Measurements from ENCODE around the gene SRC.

Gene SRC

DNA sequence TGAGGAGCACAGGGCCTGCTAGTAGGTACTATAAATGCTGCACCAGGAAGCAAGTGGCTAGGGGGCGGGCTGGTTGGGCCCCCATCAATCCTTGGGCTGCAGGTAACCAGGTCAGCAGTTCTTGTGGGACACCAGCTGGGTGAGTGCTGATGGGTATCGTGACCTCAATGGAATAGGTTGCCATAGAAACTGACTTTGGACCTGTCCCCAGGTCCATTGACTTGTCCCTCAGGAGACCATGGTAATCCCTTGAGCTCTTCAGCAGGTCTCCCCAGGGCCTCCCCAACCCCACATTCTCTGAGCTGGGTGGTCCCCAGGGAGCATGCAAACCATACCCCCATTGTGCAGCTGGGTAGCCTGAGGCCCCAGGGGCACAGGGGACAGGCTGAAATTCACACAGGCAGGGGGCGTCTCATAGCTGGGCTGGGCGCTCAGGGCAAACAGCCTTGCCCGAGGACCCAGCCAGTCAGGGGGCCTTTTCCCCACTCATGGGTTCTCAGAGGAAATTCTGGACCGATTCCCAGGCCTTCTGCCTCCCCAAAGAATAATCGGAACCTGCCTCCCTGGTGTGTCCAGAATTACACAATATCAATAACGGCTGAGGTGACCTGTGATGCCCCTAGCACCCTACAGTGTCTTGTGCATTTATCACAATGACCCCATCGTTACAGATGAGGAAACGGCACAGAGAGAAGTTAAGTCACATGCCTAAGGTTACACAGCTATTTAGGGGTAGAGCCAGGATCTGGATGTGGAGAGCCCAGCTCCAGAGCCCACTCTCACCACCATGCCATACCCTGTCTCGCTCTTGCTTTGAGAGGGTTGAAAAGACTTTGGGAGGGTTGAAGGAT is 35.9 kb downstream of the SRC start:
- POLR2A ChIA-PET, result no interaction called here
- TF ChIP-seq FOXM1 (IDR thresholded peaks at IDR 0.05; ENCODE audit: borderline replicate concordance) (no peak), FOXK2 (IDR thresholded peaks at IDR 0.05) (no peak), SUZ12 (IDR thresholded peaks at IDR 0.05) (no peak)
- CTCF ChIA-PET, result no interaction called here
- DNase-seq (ENCODE audit: extremely low spot score), result no peak

DNA sequence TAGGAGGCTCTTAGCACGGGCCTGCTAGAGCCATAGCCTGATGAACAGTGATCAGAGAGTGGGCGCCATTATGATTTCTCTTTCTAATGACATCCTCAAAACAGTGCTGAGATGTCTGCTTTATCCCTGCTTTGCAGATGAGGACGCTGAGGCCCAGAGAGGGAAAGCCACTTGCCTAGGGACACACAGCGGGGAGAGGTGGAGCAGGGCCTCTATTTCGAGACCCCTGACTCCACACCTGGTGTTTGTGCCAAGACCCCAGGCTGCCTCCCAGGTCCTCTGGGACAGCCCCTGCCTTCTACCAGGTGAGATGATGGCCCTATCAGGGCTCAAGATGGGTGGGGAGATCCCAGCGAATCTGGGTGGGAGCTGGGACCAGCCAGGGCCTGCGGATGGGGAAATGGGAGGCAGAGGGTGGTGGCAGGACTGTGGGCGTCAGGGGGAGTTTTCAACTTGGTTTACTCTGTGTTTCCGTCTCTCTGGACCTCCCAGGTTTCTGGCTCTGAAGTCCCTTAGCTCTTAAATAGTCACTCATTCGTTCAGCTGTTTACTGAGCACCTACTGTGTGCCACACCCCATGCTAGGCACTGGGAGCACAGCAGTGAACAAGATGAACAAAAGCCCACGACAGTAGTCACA is 36.7 kb downstream of the SRC start:
- TF ChIP-seq ARNT (IDR thresholded peaks at IDR 0.05), result no peak
- TF ChIP-seq TARDBP (IDR thresholded peaks at IDR 0.05), result no peak
- POLR2A ChIA-PET, result no interaction called here
- no peak for DNase-seq (ENCODE audit: extremely low spot score)
- CTCF ChIA-PET, result no interaction called here

DNA sequence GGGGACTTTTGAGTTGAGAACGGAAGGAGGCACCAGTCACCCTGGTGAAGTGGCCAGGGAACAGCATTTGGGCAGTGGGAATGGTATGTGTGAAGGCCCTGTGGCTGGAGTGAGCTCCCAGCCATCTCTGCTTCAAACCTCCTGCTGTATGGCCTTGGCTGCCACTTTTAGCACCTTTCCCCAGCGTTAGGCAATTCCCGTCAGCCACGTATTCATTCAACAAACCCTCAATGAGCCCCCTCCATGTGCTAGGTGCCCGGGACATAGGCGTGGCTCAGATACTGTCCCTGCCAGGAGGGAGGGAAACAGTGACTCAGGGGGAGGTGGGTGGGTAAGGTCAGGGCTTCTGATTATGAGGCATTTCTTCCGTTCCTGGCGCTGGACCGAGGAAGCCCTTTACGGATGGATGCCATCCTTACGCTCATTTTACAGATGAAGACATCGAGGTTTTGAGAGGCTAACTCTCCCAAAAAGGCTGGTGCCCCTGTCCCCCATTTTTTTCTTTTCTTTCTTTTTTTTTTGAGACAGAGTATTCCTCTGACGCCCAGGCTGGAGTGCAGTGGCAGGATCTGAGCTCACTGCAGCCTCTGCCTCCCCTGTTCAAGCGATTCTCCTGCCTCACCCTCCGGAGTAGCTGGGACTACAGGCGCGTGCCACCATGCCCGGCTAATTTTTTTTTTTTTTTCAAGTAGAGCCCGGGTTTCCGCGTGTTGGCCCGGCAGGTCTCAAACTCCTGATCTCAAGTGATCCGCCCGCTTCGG is 37.5 kb downstream of the SRC start:
- no peak for DNase-seq (ENCODE audit: extremely low spot score)
- POLR2A ChIA-PET, result no interaction called here

DNA sequence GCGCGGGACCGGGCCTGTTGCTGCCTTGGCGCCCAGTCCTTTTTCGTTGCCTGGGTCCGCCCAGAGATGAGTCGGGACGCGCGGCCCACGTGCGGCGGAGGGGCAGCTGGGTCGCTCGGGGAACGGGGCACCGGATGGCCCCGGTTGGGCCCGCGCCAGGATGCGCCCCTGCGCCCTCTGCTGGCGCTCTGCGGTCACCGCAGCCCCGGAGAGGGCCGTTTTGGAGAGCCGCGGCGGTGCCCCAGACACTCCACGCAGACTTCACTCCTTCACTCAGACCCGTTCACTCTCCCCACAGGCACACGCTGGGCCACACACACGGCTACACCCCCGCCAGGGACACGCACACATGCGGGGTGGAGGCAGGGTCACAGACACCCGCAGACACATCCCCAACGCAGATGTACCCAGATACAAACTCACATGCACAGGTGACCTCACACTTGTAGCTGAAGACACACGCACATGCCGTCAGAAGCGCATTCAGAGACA is 38.8 kb downstream of the SRC start:
- TF ChIP-seq FOXA1 (IDR thresholded peaks at IDR 0.05) (no peak), ARNT (IDR thresholded peaks at IDR 0.05) (no peak), BHLHE40 (IDR thresholded peaks at IDR 0.05; ENCODE audit: borderline replicate concordance) (no peak), NFRKB (IDR thresholded peaks at IDR 0.05) (no peak), ELF4 (IDR thresholded peaks at IDR 0.05) (no peak), L3MBTL2 (conservative IDR thresholded peaks at IDR 0.05) (no peak), TARDBP (IDR thresholded peaks at IDR 0.05) (no peak), FOXM1 (IDR thresholded peaks at IDR 0.05; ENCODE audit: borderline replicate concordance) (no peak), CTBP1 (IDR thresholded peaks at IDR 0.05; ENCODE audit: borderline replicate concordance) (no peak), LEF1 (IDR thresholded peaks at IDR 0.05; ENCODE audit: borderline replicate concordance) (no peak), FOXK2 (IDR thresholded peaks at IDR 0.05) (no peak)
- CTCF ChIA-PET, result interaction anchor here (0.7 to 1.5 kb wide), 6 partner anchors 11 to 114 kb away, joined by 3 to 7 read pairs (median 4); no protein-coding TSS in a partner anchor
- peak; percentile 82 for DNase-seq (ENCODE audit: extremely low spot score)
- POLR2A ChIA-PET, result interaction anchor here (1.3 kb wide), 1 partner anchor 95 kb away, joined by 4 read pairs; the partner anchor contains the start of gene MANBAL

More for the DNA sequence above, 37.5 kb downstream of the SRC start:
- TF ChIP-seq, protein P1, sequence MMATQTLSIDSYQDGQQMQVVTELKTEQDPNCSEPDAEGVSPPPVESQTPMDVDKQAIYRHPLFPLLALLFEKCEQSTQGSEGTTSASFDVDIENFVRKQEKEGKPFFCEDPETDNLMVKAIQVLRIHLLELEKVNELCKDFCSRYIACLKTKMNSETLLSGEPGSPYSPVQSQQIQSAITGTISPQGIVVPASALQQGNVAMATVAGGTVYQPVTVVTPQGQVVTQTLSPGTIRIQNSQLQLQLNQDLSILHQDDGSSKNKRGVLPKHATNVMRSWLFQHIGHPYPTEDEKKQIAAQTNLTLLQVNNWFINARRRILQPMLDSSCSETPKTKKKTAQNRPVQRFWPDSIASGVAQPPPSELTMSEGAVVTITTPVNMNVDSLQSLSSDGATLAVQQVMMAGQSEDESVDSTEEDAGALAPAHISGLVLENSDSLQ (IDR thresholded peaks at IDR 0.05), result no peak
- no peak for TF ChIP-seq CTBP1 (IDR thresholded peaks at IDR 0.05; ENCODE audit: borderline replicate concordance)
- TF ChIP-seq HDGF (IDR thresholded peaks at IDR 0.05; ENCODE audit: borderline replicate concordance), result no peak
- no peak for TF ChIP-seq L3MBTL2 (conservative IDR thresholded peaks at IDR 0.05)
- TF ChIP-seq FOXA1 (IDR thresholded peaks at IDR 0.05), result no peak
- TF ChIP-seq SP1 (IDR thresholded peaks at IDR 0.05), result no peak
- no peak for TF ChIP-seq ZNF384 (IDR thresholded peaks at IDR 0.05)
- no peak for TF ChIP-seq ELF4 (IDR thresholded peaks at IDR 0.05)
- no peak for TF ChIP-seq BHLHE40 (IDR thresholded peaks at IDR 0.05; ENCODE audit: borderline replicate concordance)
- no peak for TF ChIP-seq TARDBP (IDR thresholded peaks at IDR 0.05)
- TF ChIP-seq SUZ12 (IDR thresholded peaks at IDR 0.05), result no peak
- TF ChIP-seq FOXM1 (IDR thresholded peaks at IDR 0.05; ENCODE audit: borderline replicate concordance), result no peak
- no peak for TF ChIP-seq FOXK2 (IDR thresholded peaks at IDR 0.05)
- CTCF ChIA-PET, result no interaction called here

DNA sequence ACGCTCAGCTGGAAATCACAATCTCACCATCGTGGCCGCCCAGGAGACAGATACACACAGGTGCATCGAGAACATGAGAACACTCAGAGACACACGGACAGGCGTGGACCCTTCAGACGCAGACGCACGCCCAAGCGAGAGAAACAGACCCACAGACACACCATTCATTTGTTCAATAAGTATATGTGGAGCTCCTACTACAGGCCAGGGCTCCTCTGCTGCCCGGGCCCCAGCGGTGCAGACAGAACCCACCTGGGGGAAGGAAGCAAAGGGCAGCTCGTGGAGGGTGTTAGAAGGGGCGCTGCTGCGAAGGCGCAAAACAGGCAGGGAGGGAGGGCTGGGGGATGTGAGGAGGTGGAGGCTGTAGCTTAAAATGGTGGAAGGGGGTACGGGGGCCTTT is 39.2 kb downstream of the SRC start:
- DNase-seq (ENCODE audit: extremely low spot score), result no peak
- TF ChIP-seq ARNT (IDR thresholded peaks at IDR 0.05) (no peak), LEF1 (IDR thresholded peaks at IDR 0.05; ENCODE audit: borderline replicate concordance) (no peak), L3MBTL2 (conservative IDR thresholded peaks at IDR 0.05) (no peak), BHLHE40 (IDR thresholded peaks at IDR 0.05; ENCODE audit: borderline replicate concordance) (no peak), ZNF384 (IDR thresholded peaks at IDR 0.05) (no peak), HDGF (IDR thresholded peaks at IDR 0.05; ENCODE audit: borderline replicate concordance) (no peak), ELF4 (IDR thresholded peaks at IDR 0.05) (no peak)
- TF ChIP-seq, protein P1 (IDR thresholded peaks at IDR 0.05), result no peak
- ChIA-PET POLR2A (interaction anchor here (1.3 kb wide), 1 partner anchor 96 kb away, joined by 4 read pairs; the partner anchor contains the start of gene MANBAL), CTCF (interaction anchor here (0.9 to 1.5 kb wide), 5 partner anchors 11 to 114 kb away, joined by 3 to 7 read pairs (median 5); no protein-coding TSS in a partner anchor)

DNA sequence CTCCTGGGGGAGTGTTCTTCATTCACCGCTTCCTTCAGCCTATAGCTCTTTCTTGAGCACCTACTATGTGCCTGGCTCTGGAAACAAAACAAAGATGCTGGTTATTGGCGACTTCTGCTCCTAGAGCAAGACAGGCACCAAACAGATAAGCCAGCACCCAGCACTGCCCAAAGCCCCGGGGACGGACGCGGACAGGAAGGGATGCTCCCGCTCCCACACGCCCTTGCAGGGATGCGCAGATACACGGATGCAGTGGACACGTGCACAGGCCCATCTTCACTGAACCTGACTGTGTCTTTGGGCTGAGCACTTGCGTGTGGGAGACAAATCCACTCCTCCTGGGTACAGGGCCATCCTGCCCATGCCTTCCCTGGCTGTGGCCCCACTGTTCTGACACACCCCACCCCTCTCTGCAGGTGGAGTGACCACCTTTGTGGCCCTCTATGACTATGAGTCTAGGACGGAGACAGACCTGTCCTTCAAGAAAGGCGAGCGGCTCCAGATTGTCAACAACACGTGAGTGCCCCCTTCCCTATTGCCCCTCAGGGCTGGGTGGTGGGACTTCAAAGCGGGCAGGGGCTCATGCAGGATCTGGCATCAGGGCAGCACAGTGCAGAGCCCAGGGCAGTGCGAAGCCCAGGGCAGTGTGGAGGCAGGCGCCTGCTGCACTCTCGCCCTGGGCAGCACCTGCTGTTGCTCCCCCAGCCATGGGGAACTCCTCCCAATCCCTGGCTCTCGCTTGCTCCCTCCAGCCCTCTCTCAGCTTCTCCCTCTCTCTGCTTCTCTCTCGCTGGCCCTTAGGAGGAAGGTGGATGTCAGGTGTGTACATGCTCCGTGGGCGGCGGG is 39.9 kb downstream of the SRC start:
- CTCF ChIA-PET, result interaction anchor here (0.9 to 1.5 kb wide), 4 partner anchors 12 to 115 kb away, joined by 3 to 7 read pairs (median 4); no protein-coding TSS in a partner anchor

More for the DNA sequence above, 39.9 kb downstream of the SRC start:
- no peak for TF ChIP-seq SP1 (IDR thresholded peaks at IDR 0.05)
- TF ChIP-seq FOXK2 (IDR thresholded peaks at IDR 0.05), result no peak
- no peak for TF ChIP-seq HDGF (IDR thresholded peaks at IDR 0.05; ENCODE audit: borderline replicate concordance)
- TF ChIP-seq ARNT (IDR thresholded peaks at IDR 0.05), result no peak
- TF ChIP-seq BHLHE40 (IDR thresholded peaks at IDR 0.05; ENCODE audit: borderline replicate concordance), result no peak
- TF ChIP-seq FOXA1 (IDR thresholded peaks at IDR 0.05), result no peak
- TF ChIP-seq ZNF384 (IDR thresholded peaks at IDR 0.05), result no peak
- no peak for TF ChIP-seq FOXM1 (IDR thresholded peaks at IDR 0.05; ENCODE audit: borderline replicate concordance)
- TF ChIP-seq, protein P1 (IDR thresholded peaks at IDR 0.05), result no peak
- no peak for TF ChIP-seq CTBP1 (IDR thresholded peaks at IDR 0.05; ENCODE audit: borderline replicate concordance)
- TF ChIP-seq TARDBP (IDR thresholded peaks at IDR 0.05), result no peak
- no peak for TF ChIP-seq NFRKB (IDR thresholded peaks at IDR 0.05)
- TF ChIP-seq L3MBTL2 (conservative IDR thresholded peaks at IDR 0.05), result no peak
- TF ChIP-seq ELF4 (IDR thresholded peaks at IDR 0.05), result no peak
- TF ChIP-seq LEF1 (IDR thresholded peaks at IDR 0.05; ENCODE audit: borderline replicate concordance), result no peak
- no peak for TF ChIP-seq SUZ12 (IDR thresholded peaks at IDR 0.05)
- DNase-seq (ENCODE audit: extremely low spot score), result no peak
- POLR2A ChIA-PET, result no interaction called here
